GM18870 (cell line): ENCODE results near the gene C1QL2.

Experiments used
- ATAC-seq: cut with Tn5 transposase; IDR thresholded peaks from one replicate; pipeline ENCODE4 v1.9.1; 2021; ENCODE audit warnings: moderate library complexity; ENCODE audit not compliant: unreplicated experiment

The C1QL2 gene

DNA sequence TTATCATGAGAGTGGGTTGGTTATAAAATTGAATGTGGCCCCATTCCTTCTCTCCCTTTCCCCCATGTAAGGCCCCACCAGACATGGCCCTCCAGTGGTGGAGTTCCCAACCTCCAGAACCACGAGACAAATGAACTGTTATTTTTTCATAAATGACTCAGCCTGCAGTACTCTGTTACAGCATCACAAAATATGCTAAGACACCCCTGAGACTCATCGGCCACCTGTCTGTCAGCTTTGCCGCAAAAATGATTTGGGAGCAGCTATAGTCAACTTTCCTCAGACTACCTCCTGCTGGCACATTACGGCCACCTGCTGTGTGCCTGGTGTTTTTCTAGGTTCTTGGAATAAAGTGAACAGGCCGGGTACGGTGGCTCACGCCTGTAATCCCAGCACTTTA lies 21.4 kb upstream of the C1QL2 start:
- no peak for ATAC-seq

GRCh38 chr2:119179202-119179601 lies 20.7 kb upstream of the C1QL2 start:
- ATAC-seq = no peak

DNA sequence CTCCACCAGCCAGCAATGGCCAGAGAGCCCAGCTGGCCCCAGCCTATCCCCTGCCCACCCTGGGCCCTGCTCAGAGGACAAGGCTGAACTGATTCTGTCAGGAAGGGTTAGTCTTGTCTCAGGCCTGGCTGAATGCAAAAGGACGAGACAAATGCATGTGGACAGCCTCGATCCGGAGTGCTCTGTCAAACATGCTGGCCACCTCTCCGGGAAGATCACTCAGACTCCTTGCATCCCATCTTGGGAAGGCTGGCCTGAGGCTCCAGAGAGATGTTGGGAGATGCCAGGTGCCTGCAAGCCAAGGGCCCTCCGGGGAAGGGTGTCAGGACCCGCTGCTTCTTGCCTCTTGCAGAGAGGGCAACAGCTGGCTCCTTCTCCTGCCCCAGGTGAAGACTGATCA lies 20.2 kb upstream of the C1QL2 start:
- no peak for ATAC-seq

DNA sequence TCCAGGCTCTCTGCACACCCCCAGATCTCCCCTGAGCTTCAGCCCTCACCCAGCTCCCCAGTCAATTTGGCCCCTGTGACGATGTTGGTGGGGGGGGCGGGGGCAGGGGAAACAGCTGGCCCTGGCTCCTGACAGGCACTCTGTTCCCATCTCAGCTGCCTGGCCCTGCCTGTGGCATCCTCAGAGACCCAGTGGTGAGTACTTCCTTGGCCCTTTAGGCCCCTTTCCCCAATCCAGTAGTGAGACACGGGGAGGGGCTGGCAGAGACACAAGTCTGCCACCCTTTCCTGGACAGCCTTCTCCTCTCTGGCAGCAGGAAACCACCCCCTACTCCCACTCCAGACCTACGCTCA lies 19.3 kb upstream of the C1QL2 start:
- ATAC-seq = no peak

- ATAC-seq = no peak
Measured at GRCh38 chr2:119177171-119177837, 18.8 kb upstream of the C1QL2 start.

DNA sequence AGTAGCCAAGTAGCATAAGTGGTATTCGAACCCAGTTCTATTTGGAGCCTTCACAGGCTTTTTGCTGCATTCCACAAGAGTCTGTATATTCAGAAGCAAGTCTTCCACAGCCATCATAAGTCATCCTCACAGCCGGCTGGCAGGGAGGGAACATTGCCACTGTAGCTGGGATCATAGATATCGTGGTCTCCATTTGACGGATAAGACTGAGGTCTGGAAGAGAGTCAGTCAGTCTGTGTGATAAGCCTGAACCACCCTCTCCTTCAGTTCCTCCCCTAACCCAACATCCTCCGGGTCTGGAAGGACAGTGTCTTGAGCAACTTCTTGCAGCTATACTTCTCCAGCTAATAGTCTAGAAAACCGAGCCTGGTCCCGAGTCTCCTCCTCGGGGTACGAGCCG lies 17.0 kb upstream of the C1QL2 start:
- no peak for ATAC-seq

- ATAC-seq = no peak
Measured at GRCh38 chr2:119174993-119175347, 16.4 kb upstream of the C1QL2 start.

DNA sequence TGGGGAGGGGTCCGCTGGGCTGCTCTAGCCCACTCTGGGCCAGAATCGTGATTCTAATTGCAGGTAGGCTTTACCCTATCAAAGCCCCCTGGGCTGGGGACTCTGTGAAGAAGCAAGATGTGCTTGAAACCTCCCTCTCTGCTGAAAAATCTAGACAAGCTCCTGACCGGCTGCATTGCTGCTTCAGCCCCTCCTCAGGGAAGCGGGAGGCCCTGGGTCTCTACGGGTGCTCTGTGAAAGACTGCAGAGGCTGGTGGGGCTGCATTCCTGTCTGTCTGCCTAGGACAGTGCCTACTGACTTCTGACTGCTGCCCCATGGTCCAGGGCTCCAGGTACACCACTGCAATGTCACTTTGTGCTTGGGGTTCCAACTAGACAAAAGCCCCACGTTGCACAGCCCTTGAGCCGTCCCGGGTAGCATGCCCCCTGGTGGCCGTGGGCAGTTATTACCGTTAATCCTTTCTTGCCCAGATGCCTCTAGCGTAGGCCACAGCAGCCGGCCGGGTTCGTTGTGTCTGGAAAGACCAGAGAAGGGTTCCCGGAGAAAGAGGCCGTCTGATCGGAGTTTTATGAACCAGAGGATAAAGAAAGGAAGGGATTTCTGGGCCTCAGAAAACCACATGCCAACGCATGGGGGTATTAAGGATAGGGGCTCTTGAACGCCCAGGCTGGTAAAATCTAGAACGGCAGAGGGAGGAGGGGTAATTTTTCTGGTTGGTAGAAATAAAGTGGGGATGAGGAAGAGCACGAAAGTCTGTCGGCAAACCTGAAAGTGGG lies 15.9 kb upstream of the C1QL2 start:
- ATAC-seq = no peak

DNA sequence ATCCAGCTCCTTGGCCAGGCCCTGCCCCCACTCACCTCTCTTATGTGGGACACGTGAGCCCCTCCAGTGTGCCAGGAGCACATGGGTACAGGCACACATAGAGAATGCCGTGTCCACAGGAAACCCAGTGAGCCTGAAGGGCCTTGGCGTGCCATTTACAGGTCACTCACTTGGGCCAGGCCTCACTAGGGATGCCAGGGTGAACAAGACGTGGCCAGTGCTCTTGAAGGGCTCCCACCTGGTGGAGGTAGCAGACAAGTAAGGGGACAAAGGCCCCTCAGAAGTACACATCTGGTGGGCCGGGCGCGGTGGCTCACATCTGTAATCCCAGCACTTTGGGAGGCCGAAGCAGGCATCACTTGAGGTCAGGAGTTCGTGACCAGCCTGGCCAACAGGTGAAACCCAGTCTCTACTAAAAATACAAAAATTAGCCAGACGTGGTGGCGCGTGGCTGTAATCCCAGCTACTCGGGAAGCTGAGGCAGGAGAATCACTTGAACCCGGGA lies 15.1 kb upstream of the C1QL2 start:
- no peak for ATAC-seq

DNA sequence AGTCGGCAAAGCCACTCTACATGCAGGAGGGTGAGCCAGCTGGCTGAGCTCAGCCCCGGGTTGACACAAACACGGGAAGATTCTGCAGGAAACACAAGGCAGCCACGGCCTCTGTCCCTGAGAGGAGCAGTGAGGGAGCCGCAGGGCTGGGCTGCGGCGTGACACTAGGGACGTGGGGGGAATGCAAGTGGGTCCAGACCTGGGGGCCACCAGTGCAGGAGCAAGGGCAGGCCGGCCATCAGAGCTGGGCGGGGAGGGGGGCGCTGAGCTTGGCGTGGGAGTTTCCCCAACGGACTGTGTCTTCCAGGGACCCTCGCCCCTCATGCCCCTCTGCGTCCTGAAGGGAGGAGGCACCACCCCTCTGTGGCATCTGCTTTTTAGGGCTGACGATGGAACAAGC lies 12.0 kb upstream of the C1QL2 start:
- no peak for ATAC-seq

DNA sequence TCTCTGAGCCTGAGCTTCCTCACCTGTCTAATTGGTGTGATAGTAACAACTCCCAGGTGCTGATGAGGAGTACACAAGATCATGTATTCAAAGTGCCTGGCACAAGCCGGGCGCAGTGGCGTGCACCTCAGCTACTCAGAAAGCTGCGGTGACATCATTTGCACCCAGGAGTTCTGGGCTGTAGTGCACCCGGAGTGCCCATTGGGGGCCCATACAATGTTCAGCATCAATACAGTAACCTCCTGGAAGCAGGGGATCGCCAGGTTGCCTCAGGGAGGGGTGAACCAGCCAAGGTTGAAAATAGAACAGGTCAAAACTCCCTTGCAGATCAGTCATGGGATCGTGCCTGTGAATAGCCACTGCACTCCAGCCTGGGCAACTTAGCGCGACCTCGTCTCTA lies 11.2 kb upstream of the C1QL2 start:
- no peak for ATAC-seq

- no peak for ATAC-seq
Measured at GRCh38 chr2:119160361-119160990, 1.9 kb upstream of the C1QL2 start.

- no peak for ATAC-seq
Measured at GRCh38 chr2:119157850-119158511, 570 bp downstream of the C1QL2 start.

DNA sequence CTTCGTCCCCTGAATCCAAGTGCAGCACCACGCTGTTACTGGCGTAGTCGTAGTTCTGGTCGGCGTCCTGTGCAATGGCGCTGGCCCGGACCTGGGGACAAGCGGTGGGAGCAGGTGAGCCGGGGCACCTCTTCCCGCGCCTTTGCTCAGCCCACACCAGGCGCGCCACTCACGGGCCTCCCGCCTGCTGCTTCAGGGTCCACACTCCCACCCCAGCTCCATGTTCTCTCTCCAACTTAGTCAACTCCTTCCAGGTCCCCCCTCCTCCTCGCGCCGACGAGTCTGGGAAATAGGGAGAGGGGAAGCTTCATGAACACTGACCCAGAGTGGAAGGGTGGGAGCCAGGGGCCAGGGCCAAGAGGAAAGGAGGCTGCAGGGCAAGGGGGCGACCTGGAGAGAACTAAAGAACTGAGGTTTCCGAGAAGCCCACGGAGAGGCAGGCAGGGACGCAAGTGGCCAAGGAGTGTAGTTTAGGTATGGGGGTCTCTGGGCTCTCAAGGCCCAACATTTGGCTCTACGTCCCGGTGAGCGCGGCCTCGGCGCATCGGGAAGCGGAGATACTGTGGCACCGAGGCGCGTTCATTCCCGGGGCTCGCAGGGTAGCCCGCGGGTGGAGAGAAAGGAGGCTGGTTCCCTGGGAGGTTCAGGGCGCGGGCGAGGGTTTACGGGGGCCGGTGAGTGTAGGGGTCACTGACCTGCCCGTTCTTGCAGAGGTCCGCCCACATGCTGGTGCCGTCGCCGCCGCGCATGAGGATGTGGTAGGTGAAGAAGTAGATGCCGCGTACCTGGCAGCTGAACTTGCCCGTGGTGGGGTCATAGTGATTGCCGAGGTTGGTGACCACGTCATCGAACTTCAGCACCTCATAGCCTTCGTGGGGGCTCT lies 1.4 kb downstream of the C1QL2 start:
- no peak for ATAC-seq

- ATAC-seq = no peak
Measured at GRCh38 chr2:119156105-119156890, 2.3 kb downstream of the C1QL2 start.

DNA sequence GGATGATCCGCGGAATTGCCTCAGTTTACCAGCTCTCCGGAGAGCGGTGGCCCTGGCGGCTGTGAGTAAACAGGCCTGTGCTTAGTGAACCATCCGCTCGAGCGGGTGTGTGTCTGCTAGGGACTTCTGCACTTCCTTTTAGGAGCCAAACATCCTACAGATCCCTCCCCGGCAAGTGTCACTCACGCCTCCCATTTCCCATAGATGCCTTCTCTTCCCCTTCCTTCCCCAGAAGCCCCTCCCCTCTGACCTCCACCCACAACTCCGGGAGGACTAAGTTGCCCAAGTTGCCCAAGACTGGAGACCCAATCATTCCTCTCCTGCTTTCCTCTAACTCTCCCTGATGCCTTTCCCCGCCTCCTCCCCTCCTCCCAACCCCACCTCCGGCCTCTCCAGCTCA lies 2.9 kb downstream of the C1QL2 start:
- ATAC-seq = no peak

DNA sequence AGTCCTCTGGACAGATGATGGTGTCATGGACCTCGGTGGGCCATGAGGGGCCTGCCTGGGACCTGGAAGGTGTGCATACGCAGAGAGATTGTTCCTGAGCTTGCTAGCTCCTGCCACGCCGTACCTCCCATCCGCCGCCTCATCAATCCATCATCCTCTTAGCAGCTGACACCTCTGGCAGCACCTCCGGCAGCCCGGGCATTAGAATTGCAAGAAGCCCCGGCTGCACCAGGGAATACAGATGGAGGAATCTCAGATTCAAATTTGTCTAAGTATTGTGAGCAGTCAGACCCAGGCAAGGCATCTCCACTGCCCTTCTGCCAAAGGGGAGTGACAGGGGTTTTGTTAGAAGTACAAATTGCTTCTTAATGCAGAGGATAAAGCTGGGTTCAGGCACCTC lies 4.5 kb downstream of the C1QL2 start:
- ATAC-seq = no peak

GRCh38 chr2:119149611-119150010 lies 8.9 kb downstream of the C1QL2 start:
- ATAC-seq = no peak

DNA sequence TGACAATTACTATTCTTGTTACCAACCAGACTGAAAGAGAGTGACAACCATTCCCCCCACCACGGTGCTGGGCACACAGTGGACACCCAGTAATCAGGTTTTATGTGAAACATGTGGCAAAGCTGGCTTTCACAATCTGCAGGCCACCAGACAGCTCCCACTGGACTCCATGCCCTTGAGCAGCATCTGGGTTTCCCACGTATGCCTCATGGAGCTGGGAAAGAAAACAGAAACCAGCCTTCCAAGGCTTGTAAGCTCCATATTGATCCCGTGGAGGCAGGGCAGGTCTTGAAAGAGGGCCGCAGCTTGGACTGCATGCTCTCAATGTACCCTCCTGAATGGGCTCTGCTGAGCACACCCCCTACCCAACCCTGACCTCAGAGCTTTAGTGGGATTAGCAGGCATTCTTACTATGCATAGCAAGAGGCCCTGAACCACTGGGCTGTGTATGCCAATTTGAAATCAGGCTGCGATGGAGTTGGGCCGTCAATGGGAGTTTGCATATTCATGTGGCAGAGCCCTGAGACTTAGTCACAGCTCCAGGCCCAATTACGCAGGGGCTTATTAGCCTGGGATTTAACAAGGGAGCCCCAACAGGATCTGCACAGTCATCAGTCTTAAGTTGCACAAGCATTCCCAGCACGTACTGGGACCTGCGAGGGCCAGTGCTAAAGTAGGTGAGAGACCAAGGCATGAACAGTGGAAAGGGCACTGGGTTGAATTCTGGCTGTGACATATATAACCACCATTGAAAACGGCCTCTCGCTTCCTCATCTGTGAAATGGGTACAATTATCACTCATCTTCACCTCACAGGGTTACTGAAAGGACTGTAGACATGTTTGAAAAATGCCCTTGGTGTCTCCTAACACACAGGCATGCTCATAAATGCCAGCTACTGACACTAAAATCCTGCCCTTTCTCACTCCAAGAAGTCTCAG lies 10.5 kb downstream of the C1QL2 start:
- no peak for ATAC-seq
